A673 (cell line): ENCODE data around the gene SLC2A4RG. TPM values are rescaled to one million over a fixed set of nuclear protein-coding genes. Genes with fewer than 3 reads are reported as not detected.

Experiments
- BruUV-seq: library from RNA; stranded (reverse); fragments of 400-500 nt; replicated peaks from 2 replicates; lab custom pipeline; 2021; lab: Mats Ljungman, UMichigan
- CTCF ChIA-PET: fragments of 300-600 bp; sonication (Branson Sonifier 250); formaldehyde crosslinking; loops from one replicate; lab custom pipeline; 2022; ENCODE audit warnings: antibody characterized with exemption; lab: Charles Lee
- POLR2A ChIA-PET: fragments of 300-600 bp; sonication (Branson Sonifier 250); formaldehyde crosslinking; loops from one replicate; lab custom pipeline; 2022; ENCODE audit warnings: antibody characterized with exemption; ENCODE audit not compliant: low non-redundant PET; lab: Charles Lee
- DNase-seq: peaks from one replicate; pipeline ENCODE4 v3.0.0-alpha.2; 2015; ENCODE audit warnings: low spot score
- H3K27ac ChIP-seq: fragments of 200-600 bp; sonication (generic); 2 replicates; pipeline ENCODE4 v1.5.1; 2016; ENCODE audit warnings: mixed run types, low read depth, mild to moderate bottlenecking, mixed read lengths, antibody characterized with exemption, low read length; ENCODE audit not compliant: poor library complexity, severe bottlenecking
- H3K27me3 ChIP-seq: fragments of 200-600 bp; sonication (generic); replicated peaks from 2 replicates; pipeline ENCODE4 v1.6.1; 2017; ENCODE audit warnings: mixed run types, low read depth, mild to moderate bottlenecking, mixed read lengths, antibody characterized with exemption, low read length; ENCODE audit not compliant: insufficient read depth, poor library complexity
- H3K36me3 ChIP-seq: fragments of 200-600 bp; sonication (generic); 2 replicates; pipeline ENCODE4 v1.6.1; 2016; ENCODE audit warnings: mixed run types, mild to moderate bottlenecking, mixed read lengths, antibody characterized with exemption, low read length; ENCODE audit not compliant: insufficient read depth, poor library complexity, severe bottlenecking
- H3K4me1 ChIP-seq: fragments of 200-600 bp; sonication (generic); 2 replicates; pipeline ENCODE4 v1.6.1; 2017; ENCODE audit warnings: mixed run types, mild to moderate bottlenecking, mixed read lengths, antibody characterized with exemption, low read length; ENCODE audit not compliant: insufficient read depth, poor library complexity, severe bottlenecking
- H3K4me3 ChIP-seq: fragments of 200-600 bp; sonication (generic); 2 replicates; pipeline ENCODE4 v1.5.1; 2016; ENCODE audit warnings: low read depth, mixed run types, mild to moderate bottlenecking, mixed read lengths, low read length; ENCODE audit not compliant: poor library complexity, severe bottlenecking
- H3K9me3 ChIP-seq: fragments of 200-600 bp; sonication (generic); 2 replicates; pipeline ENCODE4 v1.6.1; 2016; ENCODE audit warnings: mixed run types, low read depth, mild to moderate bottlenecking, mixed read lengths, antibody characterized with exemption, low read length; ENCODE audit not compliant: poor library complexity, severe bottlenecking
- EZH2 ChIP-seq: fragments of 200-600 bp; sonication (generic); IDR thresholded peaks from 2 replicates; pipeline ENCODE4 v1.6.1; 2017; ENCODE audit warnings: borderline replicate concordance, low read depth, mild to moderate bottlenecking, mixed read lengths, antibody characterized with exemption, low read length; ENCODE audit not compliant: poor library complexity, severe bottlenecking
- intact Hi-C: fragments of 100-400 bp; cut with micrococcal nuclease; formaldehyde crosslinking; loops from one replicate; pipeline ENCODE4 v1.10.0; 2022; ENCODE audit not compliant: unreplicated experiment
- total RNA-seq: library from RNA; stranded (reverse); gene quantifications from 2 replicates; pipeline ENCODE4 v1.2.3, GENCODE V29; 2021
- TF ChIP-seq, protein P1 (sequence below): fragments of 300-800, 200-600 bp; sonication (generic); conservative IDR thresholded peaks from 2 replicates; pipeline ENCODE4 v1.5.1; 2017; ENCODE audit warnings: low read depth, mild to moderate bottlenecking, antibody characterized with exemption, low read length, moderate library complexity, mixed read lengths

The SLC2A4RG gene
- total RNA-seq, 1 experiment from 2014 or later = 45.8 TPM

DNA sequence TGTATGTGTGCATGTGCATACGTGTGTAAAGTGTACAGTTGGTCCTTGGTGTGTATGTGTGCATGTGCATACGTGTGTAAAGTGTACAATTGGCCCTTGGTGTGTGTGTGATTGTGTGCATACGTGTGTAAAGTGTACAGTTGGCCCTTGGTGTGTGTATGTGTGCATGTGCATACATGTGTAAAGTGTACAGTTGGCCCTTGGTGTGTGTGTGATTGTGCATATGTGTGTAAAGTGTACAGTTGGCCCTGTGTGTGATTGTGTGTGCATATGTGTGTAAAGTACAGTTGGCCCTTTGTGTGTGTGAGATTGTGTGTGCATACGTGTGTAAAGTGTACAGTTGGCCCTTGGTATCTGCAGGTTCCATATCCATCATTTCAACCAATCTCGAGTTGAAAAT lies 8.2 kb upstream of the SLC2A4RG start:
- TF ChIP-seq EZH2 = no peak
- TF ChIP-seq, protein P1, sequence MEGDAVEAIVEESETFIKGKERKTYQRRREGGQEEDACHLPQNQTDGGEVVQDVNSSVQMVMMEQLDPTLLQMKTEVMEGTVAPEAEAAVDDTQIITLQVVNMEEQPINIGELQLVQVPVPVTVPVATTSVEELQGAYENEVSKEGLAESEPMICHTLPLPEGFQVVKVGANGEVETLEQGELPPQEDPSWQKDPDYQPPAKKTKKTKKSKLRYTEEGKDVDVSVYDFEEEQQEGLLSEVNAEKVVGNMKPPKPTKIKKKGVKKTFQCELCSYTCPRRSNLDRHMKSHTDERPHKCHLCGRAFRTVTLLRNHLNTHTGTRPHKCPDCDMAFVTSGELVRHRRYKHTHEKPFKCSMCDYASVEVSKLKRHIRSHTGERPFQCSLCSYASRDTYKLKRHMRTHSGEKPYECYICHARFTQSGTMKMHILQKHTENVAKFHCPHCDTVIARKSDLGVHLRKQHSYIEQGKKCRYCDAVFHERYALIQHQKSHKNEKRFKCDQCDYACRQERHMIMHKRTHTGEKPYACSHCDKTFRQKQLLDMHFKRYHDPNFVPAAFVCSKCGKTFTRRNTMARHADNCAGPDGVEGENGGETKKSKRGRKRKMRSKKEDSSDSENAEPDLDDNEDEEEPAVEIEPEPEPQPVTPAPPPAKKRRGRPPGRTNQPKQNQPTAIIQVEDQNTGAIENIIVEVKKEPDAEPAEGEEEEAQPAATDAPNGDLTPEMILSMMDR = no peak
- H3K9me3 ChIP-seq = no peaks in the 10 kb centered on the region
- no peak for DNase-seq
- H3K27ac ChIP-seq = no peak overlapping the region
- ChIA-PET POLR2A (no interaction called here), CTCF (no interaction called here)
- no peak overlapping the region for H3K4me3 ChIP-seq
- no peaks in the 10 kb centered on the region for H3K4me1 ChIP-seq
- peaks cover 8% of the 10 kb centered on the region for H3K36me3 ChIP-seq
- intact Hi-C loops = no loop called here
- H3K27me3 ChIP-seq = no peaks in the 10 kb centered on the region
- no TSS peak for BruUV-seq

DNA sequence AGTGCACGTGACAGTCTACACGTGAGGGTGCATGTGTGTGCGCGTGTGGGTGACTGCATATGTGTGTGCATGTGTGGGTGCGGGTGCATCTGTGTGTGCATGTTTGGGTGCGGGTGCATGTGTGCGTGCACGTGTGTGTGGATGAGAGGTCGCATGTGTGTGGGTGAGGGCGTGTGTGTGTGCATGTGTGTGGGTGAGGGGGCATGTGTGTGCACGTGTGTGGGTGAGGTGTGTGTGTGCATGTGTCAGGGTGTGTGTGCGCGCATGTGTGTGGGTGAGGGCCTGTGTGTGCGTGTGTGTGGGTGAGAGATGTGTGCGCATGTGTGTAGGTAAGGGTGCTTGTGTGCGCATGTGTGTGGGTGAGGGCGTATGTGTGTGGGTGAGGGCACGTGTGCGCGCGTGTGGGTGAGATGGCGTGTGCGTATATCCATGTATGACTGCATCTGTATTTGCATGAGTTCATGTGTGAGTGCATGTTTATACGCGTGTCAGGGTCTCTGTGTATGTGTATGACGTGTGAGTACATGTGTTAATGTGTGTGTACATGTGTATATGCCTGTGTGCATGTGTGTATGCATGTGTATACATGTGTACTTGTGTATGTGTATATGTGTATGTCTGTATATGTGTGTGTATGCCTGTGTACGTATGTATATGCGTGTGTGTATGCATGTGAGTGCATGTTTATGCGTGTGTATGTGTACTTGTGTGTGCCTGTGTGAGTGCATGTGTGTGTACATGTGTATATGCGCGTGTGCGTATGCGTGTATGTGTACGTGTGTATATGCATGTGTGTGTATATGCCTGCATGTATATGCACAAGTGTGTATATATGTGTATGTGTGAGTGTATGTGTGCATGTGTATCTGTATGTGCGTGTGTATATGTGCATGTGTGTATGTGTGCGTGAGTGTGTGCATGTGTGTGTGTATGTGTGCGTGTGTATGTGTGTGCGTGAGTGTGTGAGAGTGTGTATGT lies 7.2 kb upstream of the SLC2A4RG start:
- no peaks in the 10 kb centered on the region for H3K27me3 ChIP-seq
- H3K4me3 ChIP-seq = no peak overlapping the region
- no TSS peak for BruUV-seq
- ChIA-PET POLR2A (no interaction called here), CTCF (no interaction called here)
- no peaks in the 10 kb centered on the region for H3K9me3 ChIP-seq
- no peaks in the 10 kb centered on the region for H3K4me1 ChIP-seq
- H3K27ac ChIP-seq = no peak overlapping the region
- DNase-seq = no peak
- peaks cover 8% of the 10 kb centered on the region for H3K36me3 ChIP-seq
- intact Hi-C loops = no loop called here
- TF ChIP-seq, protein P1 = no peak
- TF ChIP-seq EZH2 = no peak

DNA sequence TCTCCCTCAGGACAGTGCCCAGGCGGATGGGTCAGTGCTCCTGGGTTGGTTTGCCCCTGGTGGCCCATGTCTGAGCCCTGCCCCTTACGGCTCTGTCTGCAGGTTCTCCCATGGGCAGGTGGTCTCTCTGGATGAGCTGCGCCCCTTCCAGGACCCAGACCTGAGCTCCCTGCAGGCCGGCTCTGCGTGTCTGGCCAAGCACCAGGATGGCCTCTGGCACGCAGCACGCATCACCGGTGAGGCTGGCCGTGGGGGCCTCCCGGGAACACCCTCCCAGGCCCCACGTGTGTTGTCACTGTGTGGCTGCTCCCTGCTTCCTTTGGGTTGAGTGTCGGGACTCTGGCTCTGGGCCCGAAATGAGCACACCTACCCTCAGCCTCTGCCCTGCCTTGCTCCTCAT lies 6.5 kb upstream of the SLC2A4RG start:
- CTCF ChIA-PET = no interaction called here
- H3K4me1 ChIP-seq = no peaks in the 10 kb centered on the region
- H3K27me3 ChIP-seq = no peaks in the 10 kb centered on the region
- POLR2A ChIA-PET = no interaction called here
- peaks cover 8% of the 10 kb centered on the region for H3K36me3 ChIP-seq
- no peaks in the 10 kb centered on the region for H3K9me3 ChIP-seq
- intact Hi-C loops = no loop called here
- H3K27ac ChIP-seq = no peak overlapping the region
- no peak overlapping the region for H3K4me3 ChIP-seq
- TF ChIP-seq EZH2 = no peak
- TF ChIP-seq, protein P1 = no peak
- no peak for DNase-seq
- BruUV-seq = no TSS peak
